Heart left ventricle (tissue), 13 donors: ENCODE data around the gene GPRC5D.

Experiments used
- POLR2A ChIP-seq, 2 donors: fragments of 450-650 bp; IDR thresholded peaks; one replicate each; pipeline ENCODE4 v1.6.1; 2017; ENCODE audit warnings: antibody characterized with exemption in 2 of 2, mild to moderate bottlenecking in 2 of 2, moderate library complexity in 2 of 2
- TF ChIP-seq, protein P1 (sequence below), 12 donors: fragments of 200-600 bp; sonication (generic) in 4 of 12; IDR thresholded peaks; one replicate each; pipeline versions ENCODE4 v1.5.0 to v1.8.0; 2018 to 2022; ENCODE audit warnings: antibody characterized with exemption in 12 of 12, mild to moderate bottlenecking in 5 of 12
- donor health status: ischemic (EF 13 %, LVEDD 7.1; RV severe dilation, severe dysfunction).
- donor health status: DM: no; HTN: yes; CAD: no.
- donor health status: DM: no; HTN: no; CAD: no.
- donor health status: ischemic (EF 25% LVEDD 6.9; RV normal size, moderate dysfunction).
- donor health status: ischemic (EF 25% LVEDD 5.7; RV mildly dilated, moderate dysfunction).
- donor health status: ischemic (EF 35%, LVEDD 5.7; RV mildly dilated, moderate dysfunction).
- donor health status: nonischemic (EF 11% LVEDD 7.7; RV severe dilation, severe dysfunction).
- donor health status: DM: yes; HTN: yes; CAD: no.
- donor health status: PGD.
- donor health status: ischemic (EF 29% LVEDD 5.4; RV normal size, mild dysfunction).
- donor health status: nonischemic (EF 23%, LVEDD 6.1; RV moderate dilation, normal function).

DNA sequence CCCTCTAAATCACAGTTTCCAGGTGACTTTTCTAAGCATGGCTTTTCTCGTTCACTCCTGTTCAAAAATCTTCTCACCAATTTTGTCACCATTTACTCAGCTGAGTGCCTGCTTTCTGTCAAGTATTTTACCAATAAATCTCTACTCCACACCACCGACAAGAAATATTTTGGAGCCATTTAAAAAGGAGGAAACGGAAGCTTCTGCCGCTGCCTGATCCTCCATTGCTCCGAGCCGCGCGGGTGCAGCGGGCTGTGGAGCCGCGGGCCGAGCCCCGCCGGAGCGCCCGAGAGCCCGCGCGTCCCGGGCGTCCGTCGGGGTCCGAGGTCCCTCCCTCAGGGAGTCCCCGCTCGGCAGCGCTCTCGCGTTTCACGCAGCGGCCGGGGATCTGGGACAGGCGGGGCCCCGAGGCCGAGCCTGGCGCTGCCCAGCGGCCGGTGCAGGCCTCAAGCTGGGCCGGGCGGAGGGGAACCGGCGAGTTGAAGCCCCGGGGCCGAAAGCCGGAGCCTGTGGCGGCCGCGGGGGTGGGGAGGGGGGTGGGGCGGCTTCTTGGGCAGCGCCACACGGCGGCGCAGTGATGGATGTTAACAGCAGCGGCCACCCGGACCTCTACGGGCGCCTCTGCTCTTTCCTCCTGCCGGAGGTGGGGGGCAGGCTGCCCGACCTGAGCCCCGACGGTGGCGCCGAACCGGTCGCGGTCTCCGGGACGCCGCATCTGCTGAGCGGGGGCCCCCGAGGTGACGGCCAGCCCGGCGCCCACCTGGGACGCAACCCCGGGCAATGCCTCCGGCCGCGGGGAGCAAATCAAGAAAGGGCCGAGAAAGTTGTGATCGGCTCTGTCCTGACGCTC lies 49.2 kb upstream of the GPRC5D start:
- no peak for TF ChIP-seq POLR2A (IDR thresholded peaks at IDR 0.05)
- TF ChIP-seq, protein P1, sequence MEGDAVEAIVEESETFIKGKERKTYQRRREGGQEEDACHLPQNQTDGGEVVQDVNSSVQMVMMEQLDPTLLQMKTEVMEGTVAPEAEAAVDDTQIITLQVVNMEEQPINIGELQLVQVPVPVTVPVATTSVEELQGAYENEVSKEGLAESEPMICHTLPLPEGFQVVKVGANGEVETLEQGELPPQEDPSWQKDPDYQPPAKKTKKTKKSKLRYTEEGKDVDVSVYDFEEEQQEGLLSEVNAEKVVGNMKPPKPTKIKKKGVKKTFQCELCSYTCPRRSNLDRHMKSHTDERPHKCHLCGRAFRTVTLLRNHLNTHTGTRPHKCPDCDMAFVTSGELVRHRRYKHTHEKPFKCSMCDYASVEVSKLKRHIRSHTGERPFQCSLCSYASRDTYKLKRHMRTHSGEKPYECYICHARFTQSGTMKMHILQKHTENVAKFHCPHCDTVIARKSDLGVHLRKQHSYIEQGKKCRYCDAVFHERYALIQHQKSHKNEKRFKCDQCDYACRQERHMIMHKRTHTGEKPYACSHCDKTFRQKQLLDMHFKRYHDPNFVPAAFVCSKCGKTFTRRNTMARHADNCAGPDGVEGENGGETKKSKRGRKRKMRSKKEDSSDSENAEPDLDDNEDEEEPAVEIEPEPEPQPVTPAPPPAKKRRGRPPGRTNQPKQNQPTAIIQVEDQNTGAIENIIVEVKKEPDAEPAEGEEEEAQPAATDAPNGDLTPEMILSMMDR (IDR thresholded peaks at IDR 0.05): peak in 11 of 12 donors; percentile 18 to 66 (median 51)
